Measurements from ENCODE around the gene CRACR2A.

- TF ChIP-seq, protein P1, sequence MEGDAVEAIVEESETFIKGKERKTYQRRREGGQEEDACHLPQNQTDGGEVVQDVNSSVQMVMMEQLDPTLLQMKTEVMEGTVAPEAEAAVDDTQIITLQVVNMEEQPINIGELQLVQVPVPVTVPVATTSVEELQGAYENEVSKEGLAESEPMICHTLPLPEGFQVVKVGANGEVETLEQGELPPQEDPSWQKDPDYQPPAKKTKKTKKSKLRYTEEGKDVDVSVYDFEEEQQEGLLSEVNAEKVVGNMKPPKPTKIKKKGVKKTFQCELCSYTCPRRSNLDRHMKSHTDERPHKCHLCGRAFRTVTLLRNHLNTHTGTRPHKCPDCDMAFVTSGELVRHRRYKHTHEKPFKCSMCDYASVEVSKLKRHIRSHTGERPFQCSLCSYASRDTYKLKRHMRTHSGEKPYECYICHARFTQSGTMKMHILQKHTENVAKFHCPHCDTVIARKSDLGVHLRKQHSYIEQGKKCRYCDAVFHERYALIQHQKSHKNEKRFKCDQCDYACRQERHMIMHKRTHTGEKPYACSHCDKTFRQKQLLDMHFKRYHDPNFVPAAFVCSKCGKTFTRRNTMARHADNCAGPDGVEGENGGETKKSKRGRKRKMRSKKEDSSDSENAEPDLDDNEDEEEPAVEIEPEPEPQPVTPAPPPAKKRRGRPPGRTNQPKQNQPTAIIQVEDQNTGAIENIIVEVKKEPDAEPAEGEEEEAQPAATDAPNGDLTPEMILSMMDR (IDR thresholded peaks at IDR 0.05; ENCODE audit: low read depth, low read length) = no peak
- TF ChIP-seq POLR2A (IDR thresholded peaks at IDR 0.05; ENCODE audit: extremely low read depth, insufficient read length) (no peak), MYC (IDR thresholded peaks at IDR 0.05; ENCODE audit: low read depth, low read length) (no peak)
These were observed 186.9 kb downstream of the CRACR2A start for GRCh38 chr12:3565985-3566384.

Measured in NB4 (cell line).